GM18870 (cell line): ENCODE results near the gene TIA1.
"Not testable (repeated sequence)": the region's sequence is repeated elsewhere in the genome, so short reads cannot be mapped to it uniquely, and the experiment has no call there.

Experiments
- ATAC-seq: cut with Tn5 transposase; IDR thresholded peaks from one replicate; pipeline ENCODE4 v1.9.1; 2021; ENCODE audit warnings: moderate library complexity; ENCODE audit not compliant: unreplicated experiment

TIA1 gene, protein sequence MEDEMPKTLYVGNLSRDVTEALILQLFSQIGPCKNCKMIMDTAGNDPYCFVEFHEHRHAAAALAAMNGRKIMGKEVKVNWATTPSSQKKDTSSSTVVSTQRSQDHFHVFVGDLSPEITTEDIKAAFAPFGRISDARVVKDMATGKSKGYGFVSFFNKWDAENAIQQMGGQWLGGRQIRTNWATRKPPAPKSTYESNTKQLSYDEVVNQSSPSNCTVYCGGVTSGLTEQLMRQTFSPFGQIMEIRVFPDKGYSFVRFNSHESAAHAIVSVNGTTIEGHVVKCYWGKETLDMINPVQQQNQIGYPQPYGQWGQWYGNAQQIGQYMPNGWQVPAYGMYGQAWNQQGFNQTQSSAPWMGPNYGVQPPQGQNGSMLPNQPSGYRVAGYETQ

DNA sequence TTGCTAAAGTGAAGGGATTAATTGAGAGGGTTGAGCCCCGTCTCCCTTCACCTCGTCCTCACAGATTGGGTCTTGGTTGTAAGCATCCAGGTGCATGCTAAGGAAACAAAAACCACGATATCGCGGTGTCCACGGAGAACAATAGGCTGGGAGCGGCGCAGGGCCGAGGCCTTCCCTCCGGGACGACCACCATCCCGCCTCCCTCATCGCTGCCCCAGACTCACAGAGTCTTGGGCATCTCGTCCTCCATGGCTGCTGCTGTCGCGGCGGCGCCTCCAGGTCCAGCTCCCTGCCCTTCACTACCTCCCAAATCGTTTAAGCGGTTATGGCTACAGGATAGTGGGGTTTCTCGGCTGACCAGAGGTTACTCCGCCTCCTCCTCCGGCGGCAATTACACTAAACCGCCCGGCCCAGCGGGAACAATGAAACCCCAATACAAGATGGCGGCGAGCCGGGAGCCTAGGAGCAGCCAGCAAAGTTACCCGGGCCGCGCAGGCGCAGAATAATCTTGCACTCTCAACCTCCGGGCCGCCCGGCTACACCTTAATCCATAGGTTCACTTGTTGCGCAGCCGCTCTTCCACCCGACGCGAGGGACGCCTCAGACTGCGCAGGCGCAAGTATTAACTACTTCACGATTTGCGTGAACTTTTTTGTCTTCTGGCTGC, at the start of gene TIA1:
Gene TIA1, minus strand, starts transcription at position 448 of the 667 bp plus-strand sequence. Its CDS starts 198 bp downstream, at position 250.
- ATAC-seq: peak; percentile 80

GRCh38 chr2:70297828-70298227, 49.4 kb upstream of the TIA1 start:
- not testable (repeated sequence) for ATAC-seq

DNA sequence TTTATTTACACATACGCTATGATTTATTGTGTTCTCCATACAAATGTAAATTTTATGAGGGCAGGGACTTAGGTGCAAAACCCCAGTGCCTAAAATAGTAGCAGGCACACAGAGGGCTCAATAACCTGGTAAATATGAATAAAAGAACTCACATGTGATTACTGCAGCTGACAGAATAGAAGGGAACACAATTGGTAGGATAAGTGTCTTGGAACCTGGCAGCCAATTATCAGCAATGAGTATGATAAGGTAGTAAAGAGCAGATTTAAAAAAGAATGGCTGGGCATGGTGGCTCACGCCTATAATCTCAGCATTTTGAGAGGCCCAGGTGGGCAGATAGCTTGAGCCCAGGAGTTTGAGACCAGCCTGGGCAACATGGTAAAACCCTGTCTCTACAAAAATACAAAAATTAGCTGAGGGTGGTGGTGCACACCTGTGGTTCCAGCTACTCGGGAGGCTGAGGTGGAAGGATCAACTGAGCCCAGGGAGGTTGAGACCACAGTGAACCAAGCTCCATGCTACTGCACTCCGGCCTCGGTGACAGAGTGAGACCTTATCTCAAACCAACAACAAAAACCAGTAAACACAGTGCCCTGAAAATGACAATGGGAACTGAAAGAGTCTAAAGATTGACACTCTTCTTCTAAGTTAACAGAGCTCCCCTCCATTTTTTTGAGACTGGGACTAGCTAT, 35.2 kb upstream of the TIA1 start:
- ATAC-seq: no peak

DNA sequence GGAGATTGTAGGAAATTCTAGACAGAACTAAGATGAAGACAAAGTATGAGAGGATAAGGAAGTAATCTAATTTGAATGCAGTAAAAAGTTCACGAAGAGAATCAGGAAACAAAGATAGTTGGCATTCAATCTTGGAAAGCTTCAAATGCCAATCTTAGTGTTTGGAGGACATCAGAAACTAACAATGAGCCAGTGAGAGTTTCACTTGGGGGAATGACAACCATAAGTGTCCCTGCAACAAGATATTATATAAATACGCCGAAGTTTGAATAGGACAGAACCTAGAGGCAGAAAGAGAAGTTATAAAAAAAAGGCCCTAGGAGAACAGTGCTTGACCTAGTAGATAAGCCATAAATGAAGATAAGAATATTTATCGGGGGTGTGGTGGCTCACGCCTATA, 34.0 kb upstream of the TIA1 start:
- no peak for ATAC-seq

DNA sequence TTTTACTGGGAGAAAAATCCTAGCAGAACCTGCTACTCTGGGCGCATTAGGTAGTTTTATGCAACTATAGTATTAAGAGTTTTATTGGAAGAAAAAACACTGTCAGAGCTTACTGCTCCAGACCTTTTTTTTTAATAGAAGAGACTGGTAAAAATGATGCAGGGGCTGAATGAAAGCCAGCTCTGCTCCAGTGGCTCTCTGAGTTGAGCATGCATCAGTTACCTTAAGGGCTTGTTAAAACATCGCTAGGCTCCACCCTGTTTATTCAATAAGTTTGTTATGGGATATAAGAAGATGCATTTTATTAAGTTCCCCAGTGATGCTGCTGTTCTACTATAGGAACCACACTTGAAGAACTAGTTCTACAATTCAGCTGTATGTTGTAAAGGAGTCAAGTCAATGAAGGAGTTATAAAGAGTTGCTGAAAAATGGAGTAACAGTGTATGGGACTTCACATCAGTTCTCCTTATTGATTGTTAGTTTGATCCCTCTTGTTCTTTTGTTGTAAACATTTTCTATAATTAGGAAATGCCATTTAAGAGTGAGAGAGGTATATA, 31.9 kb upstream of the TIA1 start:
- ATAC-seq: no peak

DNA sequence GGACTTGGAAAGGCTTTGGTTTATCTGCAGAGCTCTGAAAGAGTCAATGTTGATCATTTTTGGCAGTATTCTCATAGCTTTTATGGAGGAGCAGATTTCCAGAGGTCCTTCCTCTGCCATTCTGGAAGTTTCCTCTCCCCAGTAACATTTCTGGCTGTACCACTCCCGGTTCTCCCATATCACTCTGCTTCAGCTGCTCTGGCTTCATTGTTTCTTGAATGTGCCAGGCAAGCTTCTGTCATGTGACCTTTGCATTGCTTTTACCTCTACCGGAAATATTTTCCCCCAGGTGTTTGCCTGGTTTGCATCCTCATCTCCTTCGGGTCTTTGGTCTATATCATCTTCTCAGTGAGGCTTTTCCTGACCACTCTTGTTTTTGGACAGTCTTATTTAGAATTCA, 21.9 kb upstream of the TIA1 start:
- no peak for ATAC-seq

DNA sequence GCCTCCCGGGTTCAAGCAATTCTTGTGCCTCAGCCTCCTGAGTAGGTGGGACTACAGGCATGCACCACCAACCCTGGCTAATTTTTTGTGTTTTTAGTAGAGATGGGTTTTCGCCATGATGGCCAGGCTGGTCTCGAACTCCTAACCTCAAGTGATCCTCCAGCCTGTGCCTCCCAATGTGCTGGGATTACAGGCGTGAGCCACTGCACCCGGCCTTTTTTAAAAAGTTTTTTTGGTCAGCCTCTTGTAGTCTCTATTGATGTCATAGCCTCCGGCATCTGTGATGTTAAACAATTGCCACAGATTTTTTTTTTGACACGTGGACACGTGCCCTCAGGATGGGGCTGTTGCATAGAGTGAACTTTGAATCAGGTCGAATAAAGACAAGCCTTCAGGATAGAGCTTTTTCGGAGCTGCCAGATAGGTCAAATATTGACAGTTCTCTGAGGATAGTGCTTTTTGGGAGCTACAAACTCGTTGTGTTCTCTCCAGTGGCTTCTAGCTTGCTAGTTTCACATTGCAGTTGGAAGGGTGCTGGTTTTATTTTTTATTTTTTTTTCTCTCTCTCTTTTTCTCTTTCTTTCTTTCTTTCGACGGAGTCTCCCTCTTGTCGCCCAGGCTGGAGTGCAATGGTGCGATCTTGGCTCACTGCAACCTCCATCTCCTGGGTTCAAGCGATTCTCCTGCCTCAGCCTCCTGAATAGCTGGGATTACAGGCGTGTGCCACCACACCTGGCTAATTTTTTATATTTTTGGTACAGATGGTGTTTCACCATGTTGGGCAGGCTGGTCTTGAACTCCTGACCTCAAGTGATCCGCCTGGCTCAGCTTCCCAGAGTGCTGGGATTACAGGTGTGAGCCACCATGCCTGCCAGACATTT, 21.2 kb upstream of the TIA1 start:
- not testable (repeated sequence) for ATAC-seq

- ATAC-seq: not testable (repeated sequence)
Observed at GRCh38 chr2:70266925-70267324, 18.5 kb upstream of the TIA1 start.

DNA sequence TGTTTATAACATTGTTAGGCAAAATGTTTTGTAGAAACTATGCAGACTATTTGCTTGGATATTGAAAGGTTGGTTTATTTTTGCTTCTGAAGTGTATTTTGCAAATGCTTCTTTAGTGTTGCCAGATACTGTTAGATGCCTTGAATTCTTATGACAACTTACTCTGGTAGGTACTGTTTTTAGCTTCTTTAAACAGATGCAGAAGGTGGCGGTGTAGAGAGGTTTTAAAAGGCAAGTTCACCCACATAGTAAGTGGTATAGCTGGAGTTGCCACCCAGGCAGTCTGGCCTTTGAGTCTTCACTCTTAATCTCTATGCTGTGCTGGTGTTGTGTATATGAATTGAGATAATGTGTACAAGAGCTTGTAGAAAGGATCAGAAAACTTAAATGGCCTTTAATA, 13.1 kb upstream of the TIA1 start:
- no peak for ATAC-seq

DNA sequence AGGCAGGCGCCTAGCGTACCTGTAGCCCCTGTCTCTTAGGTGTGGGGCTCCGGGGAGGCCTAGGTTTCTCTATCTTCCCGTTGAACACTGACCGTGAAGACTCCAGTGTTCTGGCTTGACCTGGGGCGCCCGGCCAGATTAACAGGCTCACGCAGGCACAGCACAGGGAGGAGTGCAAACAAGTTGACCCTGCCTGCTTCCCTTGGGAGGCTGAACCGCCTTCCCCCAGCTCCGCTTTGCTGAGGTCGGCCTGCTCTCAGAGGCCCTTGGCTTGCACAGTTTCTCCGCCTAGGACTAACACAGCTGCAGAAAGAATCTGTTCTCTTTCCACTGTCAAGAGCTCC, 10.1 kb upstream of the TIA1 start:
- ATAC-seq: no peak

DNA sequence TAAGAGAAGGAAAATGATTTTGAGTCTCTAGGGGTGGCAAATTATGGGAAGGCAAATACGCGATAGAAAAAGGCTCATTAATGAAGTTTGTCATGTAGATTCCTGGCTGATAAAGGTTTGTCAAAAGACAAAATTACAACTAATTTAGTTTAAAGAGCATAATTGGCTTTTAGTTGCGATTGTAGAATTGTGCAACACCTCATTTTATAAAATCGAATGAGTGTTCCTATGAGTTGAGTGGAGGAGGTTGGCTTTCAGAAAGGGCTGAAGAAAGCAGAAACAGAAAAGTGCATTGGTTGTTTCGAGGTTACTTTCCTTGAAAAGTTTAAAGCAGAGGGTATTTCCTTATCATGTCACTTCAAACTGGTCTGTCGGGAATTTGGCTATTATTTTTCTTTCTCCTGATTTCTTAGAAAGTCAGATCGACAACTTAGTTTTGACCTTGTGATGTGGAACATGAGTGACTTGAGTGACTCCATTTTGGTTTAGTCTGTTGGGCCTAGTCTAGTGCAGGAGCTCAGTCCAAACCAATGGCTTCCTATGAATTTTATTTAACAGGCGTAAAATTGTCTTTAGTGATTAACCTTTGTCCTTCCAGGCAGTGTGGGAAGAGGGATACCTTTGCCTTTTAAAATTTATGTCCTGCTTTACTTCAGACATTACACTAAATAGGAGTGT, 7.3 kb upstream of the TIA1 start:
- no peak for ATAC-seq

DNA sequence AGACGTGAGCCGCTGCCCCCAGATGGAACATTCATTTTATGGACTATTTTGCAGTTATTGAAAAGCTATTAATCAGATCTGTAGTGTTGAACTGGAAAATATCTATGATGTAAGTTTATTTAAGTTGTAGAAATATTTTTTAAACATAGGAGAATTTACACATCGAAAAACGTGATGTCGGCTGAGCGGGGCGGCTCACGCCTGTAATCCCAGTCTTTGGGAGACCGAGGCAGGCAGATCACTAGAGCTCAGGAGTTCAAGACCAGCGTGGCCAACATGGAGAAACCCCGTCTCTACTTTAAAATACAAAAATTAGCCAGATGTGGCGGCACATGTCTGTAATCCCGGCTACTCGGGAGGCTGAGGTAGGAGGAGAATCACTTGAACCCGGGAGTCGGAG, 2.0 kb upstream of the TIA1 start:
- no peak for ATAC-seq

- no peak for ATAC-seq
Observed at GRCh38 chr2:70247364-70248180, 856 bp downstream of the TIA1 start.

- no peak for ATAC-seq
Observed at GRCh38 chr2:70243806-70244584, 4.4 kb downstream of the TIA1 start.

- no peak for ATAC-seq
Observed at GRCh38 chr2:70242552-70242951, 5.9 kb downstream of the TIA1 start.

DNA sequence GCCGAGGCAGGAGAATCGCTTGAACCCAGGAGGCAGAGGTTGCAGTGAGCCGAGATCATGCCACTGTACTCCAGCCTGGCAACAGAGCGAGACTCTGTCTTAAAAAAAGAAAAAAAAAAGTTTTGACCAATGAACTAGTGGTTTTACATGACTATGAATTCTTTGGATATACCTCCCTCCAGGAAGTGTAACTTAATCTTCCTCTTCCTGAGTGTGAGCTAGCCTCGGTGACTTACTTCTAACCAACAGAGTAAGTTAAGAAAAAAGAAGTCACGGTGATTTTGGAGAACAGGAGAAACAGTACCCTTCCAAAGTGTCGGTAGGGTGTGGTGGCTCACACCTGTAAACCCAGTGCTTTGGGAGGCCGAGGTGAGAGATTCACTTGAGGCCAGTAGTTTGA, 7.1 kb downstream of the TIA1 start:
- no peak for ATAC-seq

- ATAC-seq: no peak
Observed at GRCh38 chr2:70240599-70240998, 7.8 kb downstream of the TIA1 start.

GRCh38 chr2:70233926-70234325, 14.5 kb downstream of the TIA1 start:
- ATAC-seq: no peak

GRCh38 chr2:70226781-70227180, 21.6 kb downstream of the TIA1 start:
- no peak for ATAC-seq
